ENCODE data around the gene ETS2.

DNA sequence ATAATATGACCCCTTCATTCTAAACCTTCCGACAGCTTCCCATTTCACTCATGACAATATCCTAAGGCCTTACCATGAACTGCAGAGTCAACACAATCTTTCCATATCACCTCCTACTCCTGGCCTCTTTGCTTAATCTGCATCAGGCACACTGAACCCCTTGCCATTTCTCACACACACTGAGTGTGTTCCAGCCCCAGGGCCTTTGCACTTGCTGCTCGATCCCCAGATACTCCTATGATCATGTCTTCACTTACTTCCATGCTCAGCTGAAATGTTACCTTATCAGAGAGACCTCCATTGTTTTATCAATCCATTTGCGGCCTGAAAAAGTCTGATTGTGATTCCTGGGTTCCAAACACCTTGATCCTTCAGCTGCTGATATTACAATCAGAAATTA, 47.0 kb downstream of the ETS2 start:
- no peak for TF ChIP-seq CTCF (IDR thresholded peaks at IDR 0.05)
- TF ChIP-seq POLR2A (IDR thresholded peaks at IDR 0.05), result no peak

Data from lower leg skin (tissue), 3 donors.